Right ventricle myocardium inferior (tissue), 1 donor: ENCODE results near the gene ADGRL1. TPM values are rescaled to one million over a fixed set of nuclear protein-coding genes. Genes with fewer than 3 reads are reported as not detected.
"Not testable (repeated sequence)": the region's sequence is repeated elsewhere in the genome, so short reads cannot be mapped to it uniquely, and the experiment has no call there.

Source experiments
- ATAC-seq: fragments of 200-7000 bp; cut with Tn5 transposase; one replicate; pipeline ENCODE4 v1.9.1; 2020; ENCODE audit warnings: mild to moderate bottlenecking, moderate library complexity
- DNase-seq: peaks from one replicate; pipeline ENCODE4 v3.0.0; 2021; ENCODE audit errors: missing footprints
- intact Hi-C: fragments of 100-400 bp; cut with DNase I; formaldehyde crosslinking; loops from one replicate; pipeline ENCODE4 v1.11.0; 2022
- long read RNA-seq: library from polyadenylated mRNA; unstranded; transcript quantifications from one replicate; pipeline ENCODE4 v2.0.0, GENCODE V29; 2021
- total RNA-seq: library from RNA; stranded (reverse); fragmentation: NEBNext Ultra II Directional; extraction: Animal tissue kit (Norgen Biotek cat#: 25700); gene quantifications from one replicate; pipeline ENCODE4 v1.2.1, GENCODE V29; 2021
- donor health status: DM: no; HTN: yes; CAD: no; lungs with severe emphysema.

Gene ADGRL1
- 27.0 TPM for total RNA-seq
- long read RNA-seq, partial matches to known transcripts: 0 of 5 reads
- long read RNA-seq, other reads (novel, unspliced or antisense): 4 of 5 reads

DNA sequence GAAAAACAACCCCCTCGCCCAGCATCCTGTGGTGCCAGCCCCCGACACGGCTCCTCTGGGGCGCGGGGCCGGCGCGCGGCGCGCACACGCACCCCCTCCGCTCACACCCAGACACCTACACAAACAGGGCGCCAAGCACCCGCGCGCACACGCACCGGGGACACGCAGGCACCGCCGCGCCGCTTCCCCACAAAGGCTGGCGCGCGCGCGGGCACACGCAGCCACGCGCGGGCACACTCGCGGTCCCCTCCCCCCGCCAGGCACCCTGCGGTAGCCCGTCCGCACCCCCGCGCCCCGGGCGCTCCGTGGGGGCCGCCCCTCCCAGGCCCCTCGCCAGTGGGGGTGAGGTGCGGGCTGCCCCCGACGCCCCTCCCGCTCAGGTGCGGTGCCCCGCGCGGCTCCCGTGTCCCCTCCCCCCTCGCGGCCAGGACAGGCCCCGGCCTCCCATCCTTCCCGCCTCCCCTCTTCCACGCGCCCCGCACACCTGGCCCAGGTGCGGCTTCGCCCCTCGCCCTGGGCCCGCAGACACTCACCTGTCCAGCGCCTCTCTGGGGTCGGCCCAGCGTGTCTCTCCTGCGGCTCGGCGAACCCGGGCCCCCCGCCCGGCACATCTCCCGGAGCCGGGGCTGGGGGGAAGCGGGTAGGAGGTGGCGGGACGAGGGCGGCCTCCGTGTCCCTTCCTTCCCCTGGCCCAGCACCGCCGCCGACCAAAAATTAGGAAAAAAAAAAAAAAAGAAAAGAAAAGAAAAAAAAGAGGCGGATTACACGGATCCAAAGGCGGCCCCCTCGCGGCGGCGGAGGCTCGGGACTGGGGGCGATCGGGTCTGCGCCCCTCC, at the start of gene ADGRL1:
ADGRL1 (minus strand) TSS at position 718 of the 836 bp plus-strand sequence. CDS start 22,567 bp downstream, outside the sequence.
- not testable (repeated sequence) for DNase-seq, ATAC-seq
- intact Hi-C loops: loop anchor here (10.0 kb wide), 1 partner anchor 139 kb away; no protein-coding TSS in a partner anchor

DNA sequence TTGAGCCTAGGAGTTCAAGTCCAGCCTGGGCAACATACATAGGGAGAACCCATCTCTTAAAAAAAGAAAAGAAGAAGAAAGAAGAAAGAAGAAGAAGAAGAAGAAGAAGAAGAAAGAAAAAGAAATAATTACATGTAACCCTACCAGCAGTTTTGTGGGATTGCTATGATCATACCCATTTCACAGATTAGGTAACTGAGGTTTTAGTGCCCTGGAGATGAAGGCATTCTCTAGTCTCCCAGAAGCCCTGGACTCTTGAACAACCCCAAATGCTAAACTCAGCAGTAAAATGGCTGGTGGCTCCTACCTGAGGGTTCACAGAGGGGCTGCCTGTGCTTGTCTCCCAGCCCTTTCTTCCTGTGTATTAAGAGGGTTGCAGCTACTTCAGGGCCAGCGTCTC, 49.3 kb upstream of the ADGRL1 start:
- DNase-seq, intact Hi-C loops, ATAC-seq: not testable (repeated sequence)

DNA sequence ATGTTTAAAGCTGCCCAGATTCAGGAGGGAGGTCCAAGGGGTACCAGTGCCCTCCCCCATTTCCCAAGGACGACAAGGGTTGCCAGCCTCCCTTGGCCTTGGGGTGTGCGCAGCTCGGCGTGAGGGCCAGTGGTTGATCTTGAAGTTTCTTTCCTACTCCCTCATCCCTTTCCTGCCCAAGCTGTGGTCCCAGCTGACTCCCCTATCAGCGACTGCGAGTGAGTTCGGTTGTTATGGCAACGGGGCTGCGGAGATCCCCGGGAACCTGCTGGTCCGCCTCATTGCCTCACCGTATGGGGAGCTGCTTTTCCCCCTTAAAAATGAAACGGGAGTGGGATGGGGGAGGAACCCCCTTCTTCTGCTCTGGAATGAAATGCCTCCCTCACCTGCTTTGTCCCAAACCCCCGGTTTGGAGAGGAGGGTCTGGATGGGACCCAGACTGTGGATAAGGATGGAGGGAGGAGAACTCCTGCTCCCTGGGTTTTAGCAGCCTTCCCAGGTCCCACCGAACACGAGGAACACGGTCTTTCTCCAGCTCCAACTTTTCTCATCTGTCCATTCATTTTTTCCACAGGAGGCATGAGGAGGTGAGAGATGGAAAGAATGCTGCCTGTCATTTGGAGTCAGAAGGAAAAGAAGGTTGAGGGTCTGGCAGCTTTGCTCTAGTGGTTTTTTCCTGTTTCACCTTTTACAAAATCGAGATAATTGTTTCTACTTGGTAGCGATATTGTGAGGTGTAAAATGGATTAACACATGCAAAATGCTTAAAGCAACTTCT, 48.0 kb upstream of the ADGRL1 start:
- intact Hi-C loops, ATAC-seq, DNase-seq: not testable (repeated sequence)

DNA sequence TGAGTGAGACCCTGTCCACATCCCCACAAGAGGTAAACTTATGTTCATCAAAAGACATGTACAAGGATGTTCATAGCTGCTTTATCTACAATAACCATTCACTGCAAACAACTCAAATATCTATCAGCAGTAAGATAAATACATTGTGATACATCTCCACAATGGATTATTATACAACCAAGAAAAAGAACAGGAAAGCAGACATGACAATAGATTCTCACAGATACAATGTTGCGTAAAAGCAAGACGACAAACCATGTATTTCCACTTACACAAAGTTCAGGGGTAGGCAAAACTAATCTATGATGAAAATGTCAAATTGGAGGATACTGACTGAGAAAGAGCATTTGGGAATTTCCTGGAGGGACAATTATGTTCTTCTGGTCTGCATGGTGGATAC, 46.2 kb upstream of the ADGRL1 start:
- intact Hi-C loops, DNase-seq, ATAC-seq: not testable (repeated sequence)

DNA sequence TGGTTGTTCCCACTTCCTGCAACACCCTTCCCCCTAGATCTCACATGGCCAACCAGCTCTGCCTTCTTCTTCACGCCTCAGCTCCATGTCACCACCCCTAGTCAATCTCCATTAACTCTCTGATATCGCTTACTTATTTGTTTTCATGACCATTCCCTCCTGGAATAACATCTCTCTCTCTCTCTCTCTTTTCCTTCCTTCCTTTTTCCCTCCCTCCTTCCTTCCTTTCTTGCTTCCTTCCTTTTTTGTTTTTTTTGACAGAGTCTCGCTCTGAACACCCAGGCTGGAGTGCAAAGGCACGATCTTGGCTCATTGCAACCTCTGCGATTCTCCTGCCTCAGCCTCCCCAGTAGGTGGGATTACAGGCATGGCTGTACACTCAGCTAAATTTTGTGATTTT, 44.9 kb upstream of the ADGRL1 start:
- intact Hi-C loops: no loop called here
- ATAC-seq: no peak
- DNase-seq: no peak

DNA sequence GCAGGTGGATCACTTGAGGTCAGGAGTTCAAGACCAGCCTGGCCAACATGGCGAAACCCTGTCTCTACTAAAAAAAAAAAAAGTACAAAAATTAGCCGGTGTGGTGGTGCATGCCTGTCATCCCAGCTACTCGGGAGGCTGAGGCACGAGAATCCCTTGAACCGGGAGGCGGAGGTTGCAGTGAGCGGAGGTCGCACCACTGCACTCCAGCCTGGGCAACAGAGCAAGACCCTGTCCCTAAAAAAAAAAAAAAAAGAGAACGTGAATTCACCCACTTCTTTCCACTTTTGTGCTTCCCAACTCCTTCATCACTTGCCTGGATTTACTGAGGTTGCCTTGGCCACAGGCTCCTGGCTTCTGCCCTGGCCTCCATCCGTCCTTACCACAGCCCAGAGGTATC, 44.3 kb upstream of the ADGRL1 start:
- DNase-seq, ATAC-seq, intact Hi-C loops: not testable (repeated sequence)

DNA sequence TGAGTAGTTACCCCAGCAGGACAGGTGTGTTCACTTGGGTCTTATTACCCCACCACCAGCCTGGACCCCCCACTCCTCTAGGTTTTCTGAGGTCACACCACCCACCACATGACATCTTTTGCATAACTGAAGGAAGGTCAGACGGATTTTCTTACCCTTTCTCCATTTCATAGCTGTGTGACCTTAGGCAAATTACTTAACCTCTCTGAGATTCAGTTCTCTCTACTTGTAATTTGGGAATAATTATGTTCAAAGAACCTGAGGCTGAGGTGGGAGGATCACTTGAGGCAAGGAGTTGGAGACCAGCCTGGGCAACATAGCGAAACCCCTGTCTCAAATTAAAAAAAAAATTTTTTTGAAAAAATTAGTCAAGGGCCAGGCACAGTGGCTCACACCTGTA, 43.9 kb upstream of the ADGRL1 start:
- DNase-seq, ATAC-seq, intact Hi-C loops: not testable (repeated sequence)

DNA sequence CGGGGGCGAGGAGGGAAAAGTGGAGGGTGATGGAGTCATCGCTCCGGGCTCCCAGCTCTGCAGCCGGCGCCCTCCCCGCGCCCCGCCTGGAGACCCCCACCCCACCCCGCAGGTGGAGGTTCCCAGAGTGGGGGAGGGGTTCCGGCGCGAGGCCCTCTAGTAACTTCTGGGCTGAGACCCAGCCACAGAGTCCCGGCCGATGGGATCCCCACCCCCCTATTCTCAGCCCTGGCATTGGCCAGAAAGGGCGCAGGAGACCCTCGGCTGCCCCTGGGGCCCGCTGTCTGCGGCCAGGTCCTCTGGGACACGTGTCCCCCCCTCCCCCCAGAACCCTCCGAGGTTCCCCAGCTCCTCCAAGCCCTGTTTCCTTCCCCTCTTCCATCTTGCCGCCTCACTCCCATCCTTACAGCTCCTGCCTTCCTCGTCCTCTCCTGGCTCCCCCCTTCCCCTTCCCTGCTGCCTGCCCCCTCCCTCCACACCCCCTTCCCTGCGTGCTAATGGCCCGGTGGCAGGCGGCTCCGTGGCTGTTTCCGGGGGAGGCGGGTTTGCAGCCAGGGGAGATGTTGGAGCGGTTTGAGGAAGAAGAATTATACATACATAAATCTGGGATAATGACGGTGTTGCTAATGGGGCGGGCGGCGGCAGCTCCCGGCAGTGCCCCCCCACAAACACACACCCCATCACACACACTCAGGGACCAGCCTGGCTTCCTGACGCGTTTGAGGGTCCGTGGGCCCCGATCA, 43.2 kb upstream of the ADGRL1 start:
- intact Hi-C loops, DNase-seq: not testable (repeated sequence)
- peak; percentile 28 for ATAC-seq

DNA sequence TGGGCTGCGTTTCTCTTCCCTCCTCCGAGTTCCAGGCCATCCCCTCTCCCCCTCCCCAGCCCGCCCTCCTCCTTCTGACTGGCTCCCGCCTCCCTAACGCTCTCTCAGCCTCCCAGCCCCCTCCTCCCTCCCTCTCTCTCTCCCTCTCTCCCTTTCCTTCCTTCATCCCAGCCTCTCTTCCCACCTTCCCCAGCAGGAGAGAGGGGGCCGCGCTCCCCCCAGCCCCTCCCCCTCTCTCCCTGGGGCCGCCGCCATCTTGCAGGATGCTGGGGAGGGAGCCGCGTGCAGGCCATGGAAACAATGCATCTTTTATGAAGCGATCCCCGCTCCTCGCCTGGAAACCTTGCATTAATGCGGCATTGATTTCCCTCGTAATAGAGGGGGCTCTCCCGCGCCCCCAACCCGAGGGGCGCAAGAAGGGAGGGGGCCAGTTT, 42.6 kb upstream of the ADGRL1 start:
- intact Hi-C loops: no loop called here
- DNase-seq (no peak), ATAC-seq (peak; percentile 57)

DNA sequence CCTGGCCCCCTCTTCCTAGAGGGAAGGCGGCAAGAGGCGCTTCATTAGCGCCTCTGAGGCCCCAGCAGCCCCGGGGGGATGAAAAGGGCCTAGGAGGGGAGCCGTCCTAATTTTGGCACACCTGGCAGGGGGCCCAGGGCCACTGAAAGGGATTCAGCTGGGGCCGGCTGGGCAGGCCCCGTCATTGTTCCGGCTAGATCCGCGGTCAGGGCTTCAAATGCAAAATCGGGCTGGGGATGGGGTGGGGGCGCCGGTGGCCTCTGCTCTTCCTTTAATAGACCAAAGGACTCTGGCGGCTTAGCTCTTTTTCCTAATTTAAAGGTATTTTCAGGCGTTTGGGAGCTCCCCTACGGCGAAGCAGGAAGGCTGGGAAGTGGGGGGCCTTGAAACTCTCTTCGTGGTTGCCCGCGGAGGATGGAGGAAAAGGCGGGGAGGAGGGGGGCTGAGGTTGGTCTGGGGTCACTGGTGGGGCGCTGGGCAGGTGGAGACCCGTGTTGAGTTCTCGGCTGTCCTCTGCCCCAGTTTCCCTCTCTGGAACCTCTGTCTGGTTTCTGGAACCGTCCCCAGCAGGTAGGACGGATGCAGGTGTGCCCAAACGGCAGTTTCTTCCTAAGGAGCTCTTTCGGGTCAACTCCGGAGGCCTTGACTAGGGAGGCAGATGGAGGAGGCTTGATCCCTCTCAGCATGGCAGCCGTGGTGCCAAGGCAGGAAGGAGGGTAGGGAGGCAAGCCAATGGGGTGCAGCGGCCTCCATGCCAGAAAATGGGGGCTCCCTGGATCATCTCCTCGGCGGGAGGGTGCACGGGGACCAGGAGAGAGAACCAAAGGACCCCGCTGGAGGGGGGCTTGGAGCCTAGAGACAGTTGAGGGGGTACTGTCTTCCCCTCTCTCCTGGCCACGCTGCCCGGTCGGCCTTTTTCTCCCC, 41.8 kb upstream of the ADGRL1 start:
- intact Hi-C loops, DNase-seq, ATAC-seq: not testable (repeated sequence)

DNA sequence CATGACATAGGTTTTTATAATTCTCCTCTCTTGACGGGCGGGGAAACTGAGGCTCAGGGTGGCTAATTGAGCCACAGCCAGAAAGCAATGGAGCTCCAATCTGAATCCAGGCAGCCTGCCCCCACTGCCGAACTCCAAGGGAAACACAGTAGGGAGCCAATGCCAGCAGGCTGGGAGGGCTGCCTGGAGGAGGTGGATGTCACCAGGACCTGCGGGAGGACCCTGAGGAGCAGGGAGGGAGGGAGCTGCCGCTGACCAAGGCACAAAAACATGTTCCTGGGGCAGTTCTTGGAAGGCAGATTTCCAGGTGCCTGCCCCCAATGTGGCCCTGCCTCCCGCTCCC, 41.2 kb upstream of the ADGRL1 start:
- ATAC-seq, intact Hi-C loops, DNase-seq: not testable (repeated sequence)

DNA sequence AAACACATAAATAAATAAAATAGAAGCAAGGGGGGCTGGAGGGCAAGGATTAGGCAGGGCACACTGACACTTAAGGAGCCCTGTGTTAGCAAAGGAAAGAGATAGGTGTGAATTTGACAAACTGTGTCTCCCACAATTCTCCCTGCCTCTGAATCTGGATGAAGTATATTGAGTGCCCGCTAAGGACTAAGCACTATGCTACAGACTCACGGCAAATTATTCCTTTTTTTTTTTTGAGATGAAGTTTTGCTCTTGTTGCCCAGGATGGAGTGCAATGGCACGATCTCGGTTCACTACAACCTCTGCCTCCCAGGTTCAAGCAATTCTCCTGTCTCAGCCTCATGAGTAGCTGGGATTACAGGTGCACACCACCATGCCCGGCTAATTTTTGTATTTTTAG, 38.4 kb upstream of the ADGRL1 start:
- ATAC-seq, DNase-seq, intact Hi-C loops: not testable (repeated sequence)

DNA sequence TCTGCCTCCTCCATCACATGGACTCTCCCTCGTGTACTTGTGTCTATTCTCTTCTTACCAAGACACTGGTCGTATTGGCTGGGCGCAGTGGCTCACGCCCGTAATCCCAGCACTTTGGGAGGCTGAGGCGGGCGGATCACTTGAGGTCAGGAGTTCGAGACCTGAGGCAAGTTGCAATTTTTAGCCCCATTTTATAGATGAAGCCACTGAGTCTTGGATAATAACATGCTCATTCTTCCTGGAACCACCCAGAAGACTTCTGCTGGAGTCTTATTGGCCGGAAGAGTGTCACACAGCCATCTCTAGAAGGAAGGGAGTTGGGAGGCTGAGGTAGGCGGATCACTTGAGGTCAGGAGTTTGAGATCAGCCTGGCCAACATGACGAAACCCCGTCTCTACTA, 37.7 kb upstream of the ADGRL1 start:
- DNase-seq, intact Hi-C loops, ATAC-seq: not testable (repeated sequence)

DNA sequence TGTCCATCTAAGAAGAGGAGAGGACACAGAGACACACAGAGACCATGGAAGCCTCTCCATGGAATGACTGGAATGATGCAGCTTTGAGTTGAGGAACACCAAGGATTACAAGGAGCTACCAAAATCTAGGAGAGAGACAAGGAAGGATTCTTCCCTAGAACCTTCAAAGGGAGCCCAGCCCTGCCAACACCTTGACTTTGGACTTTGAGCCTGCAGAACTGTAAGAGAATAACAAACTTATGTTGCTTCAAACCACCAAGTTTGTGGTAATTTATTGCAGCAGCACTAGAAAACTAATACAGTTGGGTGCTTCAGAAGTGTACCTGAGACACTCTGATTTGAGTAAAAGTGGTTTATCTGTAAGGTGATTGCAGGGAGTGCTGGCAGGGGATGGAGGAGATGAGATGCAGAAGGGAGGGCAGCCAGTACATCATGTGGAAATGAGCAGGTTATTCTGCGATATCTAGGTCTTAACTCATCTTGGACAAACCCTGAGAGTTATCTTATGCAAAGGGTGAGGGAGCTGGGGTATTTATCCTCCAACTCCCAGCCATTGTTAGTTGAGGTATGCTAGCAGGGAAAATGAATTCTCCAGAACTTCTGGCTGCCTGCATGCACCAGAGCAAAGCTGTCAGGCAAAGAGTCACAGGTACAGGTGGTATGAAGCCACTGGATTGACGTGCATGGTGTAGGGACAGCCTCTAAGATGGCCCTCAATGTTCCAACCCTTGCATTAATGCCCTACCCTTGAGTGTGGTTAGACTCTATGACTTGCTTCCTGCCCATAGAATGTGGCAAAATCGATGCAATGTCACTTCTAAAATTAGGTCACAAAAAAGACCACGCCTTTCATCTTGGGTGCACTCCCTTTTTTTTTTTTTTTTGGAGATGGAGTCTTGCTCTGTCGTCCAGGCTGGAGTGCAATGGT, 31.3 kb upstream of the ADGRL1 start:
- intact Hi-C loops: no loop called here
- DNase-seq (no peak), ATAC-seq (no peak)

DNA sequence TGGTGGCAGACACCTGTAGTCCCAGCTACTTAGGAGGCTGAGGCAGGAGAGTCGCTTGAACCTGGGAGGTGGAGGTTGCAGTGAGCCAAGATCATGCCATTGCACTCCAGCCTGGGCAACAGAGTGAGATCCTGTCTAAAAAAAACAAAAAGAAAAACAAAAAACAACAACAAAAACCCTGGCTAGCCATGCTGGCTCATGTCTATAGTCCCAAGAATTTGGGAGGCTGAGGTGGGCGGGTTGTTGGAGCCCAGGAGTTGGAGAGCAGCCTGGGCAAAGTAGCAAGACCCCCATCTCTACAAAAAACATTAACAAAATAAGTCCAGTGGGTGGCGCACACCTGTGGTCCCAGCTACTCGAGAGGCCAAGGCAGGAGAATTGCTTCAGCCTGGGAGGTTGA, 27.0 kb upstream of the ADGRL1 start:
- ATAC-seq, DNase-seq, intact Hi-C loops: not testable (repeated sequence)

DNA sequence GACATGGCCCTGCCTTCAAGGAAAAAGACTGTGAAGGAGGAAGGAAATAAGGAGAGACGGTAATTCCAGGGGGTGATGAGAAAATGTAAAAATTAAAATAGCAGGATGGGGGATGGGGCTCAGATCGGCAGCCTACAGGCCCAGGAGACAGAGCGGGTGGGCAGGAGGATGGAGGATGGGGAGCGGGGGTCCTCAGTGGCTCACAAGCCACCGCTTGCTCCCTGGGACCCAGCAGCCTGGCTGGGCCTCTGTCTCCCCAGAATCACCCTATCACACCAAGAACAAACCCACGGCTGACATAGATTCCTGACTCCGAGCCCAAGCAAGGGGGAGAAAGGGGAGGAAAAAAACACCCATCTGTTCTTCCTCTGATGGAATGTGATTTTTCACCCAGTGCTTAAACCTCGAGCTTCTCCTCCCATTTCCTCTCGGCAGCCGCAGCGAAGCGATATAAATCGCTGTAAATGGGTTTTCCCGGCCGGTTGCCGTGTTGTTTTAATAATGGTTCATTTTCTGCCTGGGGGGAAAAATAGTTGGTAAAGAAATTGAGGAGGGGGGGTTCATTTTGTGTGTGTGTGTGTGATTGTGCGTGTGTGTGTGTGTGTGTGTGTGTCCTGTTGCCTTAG, 22.6 kb upstream of the ADGRL1 start:
- ATAC-seq, DNase-seq, intact Hi-C loops: not testable (repeated sequence)
